ENCODE results near the gene ATG9B.

The ATG9B gene

GRCh38 chr7:150977382-150978125, 46.7 kb downstream of the ATG9B start:
- DNase-seq = no peak

- DNase-seq = no peak
Observed at GRCh38 chr7:150976529-150977381, 47.5 kb downstream of the ATG9B start.

- no peak for DNase-seq
Observed at GRCh38 chr7:150975536-150976319, 48.6 kb downstream of the ATG9B start.

- no peak for DNase-seq
Observed at GRCh38 chr7:150974468-150975391, 49.6 kb downstream of the ATG9B start.

- no peak for DNase-seq
Observed at GRCh38 chr7:150973571-150974451, 50.5 kb downstream of the ATG9B start.

GRCh38 chr7:150972741-150973140, 51.6 kb downstream of the ATG9B start:
- no peak for DNase-seq

- no peak for DNase-seq
Observed at GRCh38 chr7:150972023-150972468, 52.2 kb downstream of the ATG9B start.

GRCh38 chr7:150971242-150972022, 52.9 kb downstream of the ATG9B start:
- no peak for DNase-seq

GRCh38 chr7:150970424-150970823, 53.9 kb downstream of the ATG9B start:
- no peak for DNase-seq

GRCh38 chr7:150969475-150969874, 54.8 kb downstream of the ATG9B start:
- DNase-seq = no peak

- no peak for DNase-seq
Observed at GRCh38 chr7:150968734-150969372, 55.4 kb downstream of the ATG9B start.

GRCh38 chr7:150968056-150968733, 56.1 kb downstream of the ATG9B start:
- no peak for DNase-seq

GRCh38 chr7:150967349-150967748, 56.9 kb downstream of the ATG9B start:
- DNase-seq = no peak

- DNase-seq = no peak
Observed at GRCh38 chr7:150966002-150966401, 58.3 kb downstream of the ATG9B start.

GRCh38 chr7:150965273-150965830, 58.9 kb downstream of the ATG9B start:
- no peak for DNase-seq

All from NCI-H524 treated with DMSO at 0.1 percent for 48 hours (cell line).